Transverse colon (tissue), 4 donors: ENCODE results near the gene PRKCI.

Experiments used
- CTCF ChIP-seq, 5 experiments: fragments of 200-600 bp in 3 of 5; fragments of 450-650 bp in 2 of 5; sonication (generic) in 3 of 5; IDR thresholded peaks; 1 replicate in 2 of 5; 2 replicates in 3 of 5; pipeline ENCODE4 v1.5.1; 2016 to 2017; ENCODE audit warnings: antibody characterized with exemption in 5 of 5, inconsistent platforms in 3 of 5, mild to moderate bottlenecking in 2 of 5, moderate library complexity in 1 of 5
- EP300 ChIP-seq: sonication (generic); formaldehyde crosslinking; IDR thresholded peaks from one replicate; pipeline ENCODE4 v1.6.1; 2017; ENCODE audit warnings: antibody characterized with exemption, low read depth
- POLR2A ChIP-seq: fragments of 450-650 bp; IDR thresholded peaks from one replicate; pipeline ENCODE4 v1.6.1; 2016; ENCODE audit warnings: antibody characterized with exemption, mild to moderate bottlenecking, moderate library complexity
- POLR2AphosphoS5 ChIP-seq, 3 donors: sonication (generic); formaldehyde crosslinking; IDR thresholded peaks; one replicate each; pipeline ENCODE4 v1.6.1; 2016; ENCODE audit warnings: antibody characterized with exemption in 3 of 3

DNA sequence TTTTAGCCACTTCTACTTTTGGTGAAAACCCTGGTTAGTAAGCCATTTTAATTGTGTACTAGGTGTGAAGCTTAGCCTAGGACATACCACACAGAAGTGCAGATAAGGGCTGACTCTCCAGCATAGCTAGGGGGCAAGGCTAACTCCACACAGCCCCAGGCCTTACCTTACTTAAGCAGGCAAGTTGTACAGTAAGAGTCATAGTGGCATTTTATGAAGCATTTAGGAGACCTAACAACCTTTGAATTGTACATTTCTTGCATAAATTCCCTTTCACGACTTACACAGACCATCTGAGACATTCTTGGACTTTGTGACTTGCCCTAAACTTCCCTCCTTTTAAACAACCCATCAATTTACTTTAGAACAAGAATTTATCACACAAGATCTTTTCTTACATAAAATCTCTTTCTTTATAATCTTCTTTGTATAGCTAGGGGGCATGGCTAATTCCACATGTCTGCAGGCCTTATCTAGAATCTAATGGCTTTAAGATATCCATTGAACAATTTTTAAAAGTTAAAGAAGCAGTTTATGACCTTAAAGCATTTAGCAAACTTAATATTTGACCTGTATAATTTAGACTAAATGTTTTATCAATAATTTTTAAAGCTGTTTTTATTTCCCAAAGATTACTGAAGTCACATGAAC is 116.6 kb downstream of the PRKCI start:
- no peak for TF ChIP-seq CTCF (IDR thresholded peaks at IDR 0.05)
- no peak for TF ChIP-seq EP300
- TF ChIP-seq POLR2A: no peak
- no peak for TF ChIP-seq POLR2AphosphoS5 (IDR thresholded peaks at IDR 0.05)
